Calu3 (cell line): ENCODE results near the gene LENG1. TPM values are rescaled to one million over a fixed set of nuclear protein-coding genes. Genes with fewer than 3 reads are reported as not detected.

Experiments used
- BruUV-seq: library from RNA; stranded (reverse); fragments of 400-500 nt; replicated peaks from 2 replicates; lab custom pipeline; 2021; lab: Mats Ljungman, UMichigan
- CTCF ChIA-PET: fragments of 300-600 bp; sonication (Branson Sonifier 250); formaldehyde crosslinking; loops from one replicate; lab custom pipeline; 2022; ENCODE audit warnings: antibody characterized with exemption; lab: Charles Lee
- DNase-seq: peaks from one replicate; pipeline ENCODE4 v3.0.0; 2022
- H3K27ac Mint-ChIP-seq: one replicate; pipeline ENCODE4 v1.8.0; 2022; ENCODE audit warnings: mixed read lengths; ENCODE audit not compliant: unreplicated experiment
- H3K27me3 Mint-ChIP-seq: one replicate; pipeline ENCODE4 v1.8.0; 2022; ENCODE audit warnings: mixed read lengths; ENCODE audit not compliant: unreplicated experiment
- H3K36me3 Mint-ChIP-seq: one replicate; pipeline ENCODE4 v1.8.0; 2022; ENCODE audit warnings: mild to moderate bottlenecking, moderate library complexity, mixed read lengths; ENCODE audit not compliant: insufficient read depth, unreplicated experiment
- H3K4me1 Mint-ChIP-seq: one replicate; pipeline ENCODE4 v1.8.0; 2022; ENCODE audit warnings: mild to moderate bottlenecking, low read depth, mixed read lengths; ENCODE audit not compliant: unreplicated experiment
- H3K4me3 Mint-ChIP-seq: one replicate; pipeline ENCODE4 v1.8.0; 2022; ENCODE audit warnings: mild to moderate bottlenecking, low read depth, moderate library complexity, mixed read lengths; ENCODE audit not compliant: unreplicated experiment
- H3K9me3 Mint-ChIP-seq: one replicate; pipeline ENCODE4 v1.8.0; 2022; ENCODE audit warnings: low read depth, mixed read lengths; ENCODE audit not compliant: unreplicated experiment
- intact Hi-C: fragments of 100-400 bp; cut with micrococcal nuclease; formaldehyde crosslinking; loops from one replicate; pipeline ENCODE4 v1.10.0; 2022; ENCODE audit not compliant: unreplicated experiment
- total RNA-seq: library from RNA; stranded (reverse); gene quantifications from 2 replicates; pipeline ENCODE4 v1.2.3, GENCODE V29; 2022
- TF ChIP-seq, protein P1 (sequence below): fragments of 200-600 bp; IDR thresholded peaks from one replicate; pipeline ENCODE4 v1.8.0; 2022; ENCODE audit warnings: antibody characterized with exemption; ENCODE audit not compliant: unreplicated experiment

Gene LENG1
- total RNA-seq, 1 experiment from 2014 or later = 10.7 TPM

- TF ChIP-seq, protein P1, sequence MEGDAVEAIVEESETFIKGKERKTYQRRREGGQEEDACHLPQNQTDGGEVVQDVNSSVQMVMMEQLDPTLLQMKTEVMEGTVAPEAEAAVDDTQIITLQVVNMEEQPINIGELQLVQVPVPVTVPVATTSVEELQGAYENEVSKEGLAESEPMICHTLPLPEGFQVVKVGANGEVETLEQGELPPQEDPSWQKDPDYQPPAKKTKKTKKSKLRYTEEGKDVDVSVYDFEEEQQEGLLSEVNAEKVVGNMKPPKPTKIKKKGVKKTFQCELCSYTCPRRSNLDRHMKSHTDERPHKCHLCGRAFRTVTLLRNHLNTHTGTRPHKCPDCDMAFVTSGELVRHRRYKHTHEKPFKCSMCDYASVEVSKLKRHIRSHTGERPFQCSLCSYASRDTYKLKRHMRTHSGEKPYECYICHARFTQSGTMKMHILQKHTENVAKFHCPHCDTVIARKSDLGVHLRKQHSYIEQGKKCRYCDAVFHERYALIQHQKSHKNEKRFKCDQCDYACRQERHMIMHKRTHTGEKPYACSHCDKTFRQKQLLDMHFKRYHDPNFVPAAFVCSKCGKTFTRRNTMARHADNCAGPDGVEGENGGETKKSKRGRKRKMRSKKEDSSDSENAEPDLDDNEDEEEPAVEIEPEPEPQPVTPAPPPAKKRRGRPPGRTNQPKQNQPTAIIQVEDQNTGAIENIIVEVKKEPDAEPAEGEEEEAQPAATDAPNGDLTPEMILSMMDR = no peak
- no peaks in the 10 kb centered on the region for H3K9me3 Mint-ChIP-seq
- H3K36me3 Mint-ChIP-seq = peaks cover 82% of the 10 kb centered on the region
- intact Hi-C loops = no loop called here
- peaks cover 23% of the 10 kb centered on the region for H3K4me1 Mint-ChIP-seq
- no TSS peak for BruUV-seq
- H3K27me3 Mint-ChIP-seq = no peaks in the 10 kb centered on the region
- H3K4me3 Mint-ChIP-seq = no peak overlapping the region
- CTCF ChIA-PET = no interaction called here
- no peak overlapping the region for H3K27ac Mint-ChIP-seq
- no peak for DNase-seq
Measured at GRCh38 chr19:54145541-54146158, 13.9 kb downstream of the LENG1 start.

DNA sequence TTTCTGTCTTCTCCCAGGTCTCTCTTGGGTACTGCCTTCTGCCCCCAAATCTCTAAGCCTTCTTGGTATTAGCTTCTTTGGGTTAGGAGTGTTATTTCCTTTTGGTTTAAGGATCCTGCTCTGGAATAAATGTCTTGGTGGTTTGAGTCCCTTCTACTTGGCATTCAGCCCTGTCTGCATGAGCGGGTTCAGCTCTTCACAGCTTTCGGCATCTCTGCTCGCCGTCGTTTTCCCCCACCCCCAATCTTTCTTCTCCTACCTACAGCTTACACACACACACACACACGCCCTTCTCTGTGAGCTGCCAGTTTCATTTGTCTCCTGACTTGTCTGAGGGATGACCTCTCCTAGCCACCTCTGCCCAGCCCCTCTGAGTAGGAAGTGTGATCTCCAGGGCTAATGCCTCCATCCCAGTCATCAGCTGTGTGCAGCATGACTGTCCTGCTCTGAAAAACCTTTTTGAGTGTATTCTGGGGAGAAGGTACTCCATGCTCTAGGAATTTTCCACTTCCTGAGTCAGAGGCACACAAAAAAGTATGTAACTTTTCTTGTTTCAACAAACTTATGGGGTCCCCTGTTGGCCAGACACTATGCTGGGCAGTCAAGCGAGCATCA, 17.2 kb downstream of the LENG1 start:
- Mint-ChIP-seq H3K9me3 (no peaks in the 10 kb centered on the region), H3K27me3 (no peaks in the 10 kb centered on the region), H3K4me3 (no peak overlapping the region), H3K36me3 (peaks cover 90% of the 10 kb centered on the region), H3K27ac (no peak overlapping the region), H3K4me1 (peaks cover 44% of the 10 kb centered on the region)
- TF ChIP-seq, protein P1 = no peak
- CTCF ChIA-PET = no interaction called here
- intact Hi-C loops = no loop called here
- DNase-seq = no peak
- no TSS peak for BruUV-seq

GRCh38 chr19:54141356-54141755, 18.2 kb downstream of the LENG1 start:
- CTCF ChIA-PET = no interaction called here

DNA sequence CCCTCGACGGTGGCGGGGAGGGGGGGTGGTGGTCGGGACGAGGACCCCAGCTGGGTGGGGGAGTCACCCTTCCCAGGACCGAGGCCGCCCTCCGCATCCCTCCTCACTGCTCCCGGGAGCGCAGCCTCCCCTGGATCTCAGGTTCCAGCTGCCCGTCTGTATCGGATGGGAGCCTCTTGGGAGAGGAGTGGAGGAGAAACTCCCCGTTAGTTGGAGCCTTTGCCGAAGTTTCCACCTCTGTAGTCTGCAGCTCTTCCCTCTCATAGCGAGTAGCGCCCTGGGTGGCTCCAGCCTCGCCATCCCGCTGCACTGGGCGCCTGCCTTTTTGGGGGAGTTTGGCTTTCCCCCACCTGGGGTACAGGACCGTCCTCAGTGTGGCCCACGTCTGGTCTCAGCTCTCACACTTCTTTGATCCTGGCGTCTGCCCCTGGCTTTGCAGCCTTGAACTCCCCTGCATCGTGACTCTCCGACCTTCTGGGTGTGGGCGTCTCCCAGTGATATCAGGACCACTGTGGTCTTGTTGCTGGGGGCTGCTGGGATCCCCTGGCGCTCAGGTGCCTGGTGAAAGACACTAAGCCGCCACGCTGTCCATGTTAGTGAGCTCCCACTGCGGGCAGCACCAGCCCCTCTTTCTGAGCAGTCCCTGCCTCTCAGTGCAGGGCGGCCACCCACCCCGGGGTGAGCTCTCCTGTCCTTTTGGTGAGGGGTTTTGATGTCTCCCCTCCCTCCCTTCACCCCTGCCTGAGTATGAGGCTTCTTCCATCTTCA, 20.8 kb downstream of the LENG1 start:
- H3K4me1 Mint-ChIP-seq = peaks cover 34% of the 10 kb centered on the region
- CTCF ChIA-PET = interaction anchor here (0.6 kb wide), 1 partner anchor 334 kb away, joined by 6 read pairs; no protein-coding TSS in a partner anchor

More at GRCh38 chr19:54141356-54141755, 18.2 kb downstream of the LENG1 start:
- BruUV-seq = no TSS peak
- DNase-seq = no peak
- TF ChIP-seq, protein P1 = no peak
- intact Hi-C loops = no loop called here
- H3K36me3 Mint-ChIP-seq = peaks cover 90% of the 10 kb centered on the region
- no peaks in the 10 kb centered on the region for H3K9me3 Mint-ChIP-seq
- H3K4me3 Mint-ChIP-seq = no peak overlapping the region
- peaks cover 44% of the 10 kb centered on the region for H3K4me1 Mint-ChIP-seq
- no peak overlapping the region for H3K27ac Mint-ChIP-seq
- H3K27me3 Mint-ChIP-seq = no peaks in the 10 kb centered on the region

More for the DNA sequence above, 20.8 kb downstream of the LENG1 start:
- intact Hi-C loops = no loop called here
- Mint-ChIP-seq H3K4me3 (peak overlapping the region; percentile 84), H3K27me3 (peaks cover 13% of the 10 kb centered on the region), H3K36me3 (peaks cover 77% of the 10 kb centered on the region), H3K27ac (peak overlapping the region; percentile 97), H3K9me3 (peaks cover 3% of the 10 kb centered on the region)
- TF ChIP-seq, protein P1 = no peak
- no peak for DNase-seq
- TSS peak; percentile 22 for BruUV-seq
